Mesenchymal stem cell (in vitro differentiated cells and primary cell): ENCODE data around the gene NUDT1.
A peak's percentile ranks its signal among the peaks of the same experiment; 100 is the strongest.

Source experiments
- DNase-seq: peaks from one replicate; pipeline ENCODE4 v3.0.0-alpha.2; 2013
- H2AFZ ChIP-seq: one replicate; pipeline ENCODE4 v1.6.1; 2013; ENCODE audit warnings: low read depth, mild to moderate bottlenecking, control low read depth, inconsistent platforms, low read length, moderate library complexity
- H2AK5ac ChIP-seq: 2 replicates; pipeline ENCODE4 v1.6.1; 2013; ENCODE audit warnings: low read length, moderate library complexity, mild to moderate bottlenecking, inconsistent platforms; ENCODE audit not compliant: severe bottlenecking
- H2BK120ac ChIP-seq: one replicate; pipeline ENCODE4 v1.6.1; 2013; ENCODE audit warnings: low read depth, mild to moderate bottlenecking, inconsistent platforms, low read length, moderate library complexity
- H2BK12ac ChIP-seq, 2 experiments: one replicate each; pipeline ENCODE4 v1.6.1; 2013; ENCODE audit warnings: inconsistent platforms in 2 of 2, low read length in 2 of 2, mild to moderate bottlenecking in 2 of 2, moderate library complexity in 2 of 2, control low read depth in 1 of 2
- H2BK15ac ChIP-seq: one replicate; pipeline ENCODE4 v1.6.1; 2013; ENCODE audit warnings: mild to moderate bottlenecking, low read depth, inconsistent platforms; ENCODE audit not compliant: poor library complexity, severe bottlenecking
- H2BK5ac ChIP-seq: 2 replicates; pipeline ENCODE4 v1.6.1; 2013; ENCODE audit warnings: low read depth, mild to moderate bottlenecking, low read length, control low read depth, inconsistent platforms; ENCODE audit not compliant: poor library complexity, severe bottlenecking
- H3K14ac ChIP-seq, 2 experiments: one replicate each; pipeline ENCODE4 v1.6.1; 2013; ENCODE audit warnings: inconsistent platforms in 2 of 2, low read length in 2 of 2, control low read depth in 1 of 2, mild to moderate bottlenecking in 1 of 2, moderate library complexity in 1 of 2
- H3K18ac ChIP-seq, 2 experiments: one replicate each; pipeline ENCODE4 v1.6.1; 2013; ENCODE audit warnings: inconsistent platforms in 2 of 2, low read length in 2 of 2, control low read depth in 1 of 2, low read depth in 1 of 2, mild to moderate bottlenecking in 1 of 2
- H3K23ac ChIP-seq, 2 experiments: one replicate each; pipeline ENCODE4 v1.6.1; 2013; ENCODE audit warnings: inconsistent platforms in 2 of 2, low read length in 2 of 2, mild to moderate bottlenecking in 2 of 2, moderate library complexity in 2 of 2, control low read depth in 1 of 2
- H3K27ac ChIP-seq: 2 replicates; pipeline ENCODE4 v1.5.1; 2013; ENCODE audit warnings: mild to moderate bottlenecking, moderate library complexity, low read length, control low read depth, inconsistent platforms; ENCODE audit not compliant: poor library complexity, severe bottlenecking
- H3K27me3 ChIP-seq, 2 experiments: 2 replicates each; pipeline versions ENCODE4 v1.6.1 to v1.7.0; 2013; ENCODE audit warnings: low read length in 2 of 2, mild to moderate bottlenecking in 2 of 2, moderate library complexity in 2 of 2, control low read depth in 1 of 2, inconsistent platforms in 1 of 2; ENCODE audit not compliant: control insufficient read depth in 1 of 2, insufficient read depth in 1 of 2
- H3K36me3 ChIP-seq, 2 experiments: 2 replicates each; pipeline versions ENCODE4 v1.6.1 to v1.7.0; 2013; ENCODE audit warnings: low read length in 2 of 2, control low read depth in 1 of 2, inconsistent platforms in 1 of 2, low read depth in 1 of 2, mild to moderate bottlenecking in 1 of 2; ENCODE audit not compliant: insufficient read depth in 2 of 2, control insufficient read depth in 1 of 2
- H3K4ac ChIP-seq, 2 experiments: one replicate each; pipeline ENCODE4 v1.6.1; 2013; ENCODE audit warnings: inconsistent platforms in 2 of 2, low read length in 2 of 2, mild to moderate bottlenecking in 2 of 2, moderate library complexity in 2 of 2, control low read depth in 1 of 2, low read depth in 1 of 2
- H3K4me1 ChIP-seq: 2 replicates; pipeline ENCODE4 v1.6.1; 2013; ENCODE audit warnings: low read depth, low read length, control low read depth; ENCODE audit not compliant: control insufficient read depth, insufficient read depth
- H3K4me2 ChIP-seq: 2 replicates; pipeline ENCODE4 v1.6.1; 2013; ENCODE audit warnings: low read length, mild to moderate bottlenecking, inconsistent platforms; ENCODE audit not compliant: poor library complexity, severe bottlenecking
- H3K4me3 ChIP-seq, 2 experiments: 2 replicates each; pipeline versions ENCODE4 v1.5.1 to v1.7.0; 2013; ENCODE audit warnings: low read length in 2 of 2, mild to moderate bottlenecking in 2 of 2, control low read depth in 1 of 2, low read depth in 1 of 2; ENCODE audit not compliant: insufficient read depth in 1 of 2
- H3K79me1 ChIP-seq: replicated peaks from 2 replicates; pipeline ENCODE4 v1.6.1; 2013; ENCODE audit warnings: mild to moderate bottlenecking, control low read depth, low read length, inconsistent platforms; ENCODE audit not compliant: poor library complexity, severe bottlenecking
- H3K9ac ChIP-seq: 2 replicates; pipeline ENCODE4 v1.7.0; 2013; ENCODE audit warnings: mild to moderate bottlenecking, low read length, moderate library complexity
- H3K9me3 ChIP-seq: 2 replicates; pipeline ENCODE4 v1.7.0; 2013; ENCODE audit warnings: mild to moderate bottlenecking, low read length; ENCODE audit not compliant: control insufficient read depth
- H4K8ac ChIP-seq: one replicate; pipeline ENCODE4 v1.6.1; 2013; ENCODE audit warnings: inconsistent platforms, mild to moderate bottlenecking, low read length, moderate library complexity
- H4K91ac ChIP-seq: one replicate; pipeline ENCODE4 v1.6.1; 2013; ENCODE audit warnings: mild to moderate bottlenecking, low read length, inconsistent platforms
- WGBS: methylation state at CpG from one replicate; pipeline ENCODE4 v1.1.7; 2013; ENCODE audit warnings: mixed read lengths; 5-methylcytosine and 5-hydroxymethylcytosine counted together

NUDT1 gene

GRCh38 chr7:2275101-2275500 lies 33.1 kb downstream of the NUDT1 start:
- H3K36me3 ChIP-seq, result peaks cover 39 to 57% of the 10 kb centered on the region in 2 experiments
- H3K4me1 ChIP-seq, result peaks cover 6% of the 10 kb centered on the region
- no peaks in the 10 kb centered on the region for H3K9me3 ChIP-seq
- no peak overlapping the region for H3K23ac ChIP-seq
- DNase-seq, result no peak
- no peak overlapping the region for H3K9ac ChIP-seq
- H3K4me3 ChIP-seq, result no peak overlapping the region
- H3K18ac ChIP-seq, result no peak overlapping the region
- H3K4ac ChIP-seq, result no peak overlapping the region
- H3K4me2 ChIP-seq, result no peak overlapping the region
- no peak overlapping the region for H4K8ac ChIP-seq
- WGBS, result 94% methylated on average over 18 of the region's 18 CpGs
- H3K79me1 ChIP-seq, result peaks cover 19% of the 10 kb centered on the region
- no peak overlapping the region for H2AFZ ChIP-seq
- H2AK5ac ChIP-seq, result no peak overlapping the region
- peak overlapping the region; percentile 63 for H2BK15ac ChIP-seq
- no peak overlapping the region for H2BK5ac ChIP-seq
- no peak overlapping the region for H2BK120ac ChIP-seq
- H3K27ac ChIP-seq, result no peak overlapping the region
- H4K91ac ChIP-seq, result no peak overlapping the region
- no peaks in the 10 kb centered on the region for H3K27me3 ChIP-seq
- H3K14ac ChIP-seq, result no peak overlapping the region
- H2BK12ac ChIP-seq, result no peak overlapping the region

- Histone ChIP-seq H3K4me3 (no peak overlapping the region), H3K4me1 (no peaks in the 10 kb centered on the region), H3K27me3 (no peaks in the 10 kb centered on the region), H2BK5ac (no peak overlapping the region), H3K4ac (no peak overlapping the region), H2AFZ (no peak overlapping the region), H3K27ac (no peak overlapping the region), H2BK12ac (no peak overlapping the region), H3K79me1 (peaks cover 17% of the 10 kb centered on the region), H4K91ac (peak overlapping the region; percentile 7), H2BK120ac (no peak overlapping the region), H2BK15ac (no peak overlapping the region), H4K8ac (no peak overlapping the region), H3K18ac (no peak overlapping the region), H3K9me3 (no peaks in the 10 kb centered on the region), H2AK5ac (no peak overlapping the region), H3K14ac (no peak overlapping the region), H3K36me3 (peaks cover 32 to 49% of the 10 kb centered on the region in 2 experiments), H3K9ac (no peak overlapping the region), H3K23ac (no peak overlapping the region), H3K4me2 (no peak overlapping the region)
- 95% methylated on average over 18 of the region's 18 CpGs for WGBS
- no peak for DNase-seq
Observed at GRCh38 chr7:2276107-2276506, 34.1 kb downstream of the NUDT1 start.

DNA sequence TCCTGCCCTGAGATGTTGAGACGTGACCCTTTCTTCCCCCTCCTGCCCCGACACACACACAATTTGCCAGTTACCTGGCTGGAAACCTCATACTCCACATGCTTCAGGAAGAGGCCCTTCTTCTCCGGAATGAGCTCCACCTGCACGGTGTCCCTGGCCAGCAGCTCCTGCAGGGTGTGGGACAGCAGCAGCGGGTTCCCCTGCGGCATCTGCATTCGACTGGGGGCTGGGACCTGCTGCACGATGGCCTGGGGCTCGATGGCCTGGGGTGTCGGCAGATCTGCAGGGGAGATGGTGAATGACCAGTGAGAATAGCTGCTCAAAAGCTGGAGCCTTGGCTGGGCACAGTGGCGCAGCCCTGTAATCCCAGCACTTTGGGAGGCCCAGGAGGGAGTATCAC lies 36.0 kb downstream of the NUDT1 start:
- Histone ChIP-seq H3K27me3 (no peaks in the 10 kb centered on the region), H3K18ac (no peak overlapping the region), H2BK120ac (no peak overlapping the region), H2AK5ac (no peak overlapping the region), H3K4me3 (no peak overlapping the region), H3K4me2 (no peak overlapping the region), H3K27ac (no peak overlapping the region), H3K36me3 (peaks cover 26 to 40% of the 10 kb centered on the region in 2 experiments), H3K79me1 (peaks cover 22% of the 10 kb centered on the region), H2BK15ac (no peak overlapping the region), H4K8ac (no peak overlapping the region), H2BK12ac (no peak overlapping the region), H3K9ac (no peak overlapping the region), H3K23ac (no peak overlapping the region), H2AFZ (no peak overlapping the region), H4K91ac (no peak overlapping the region), H3K4me1 (peaks cover under 1% of the 10 kb centered on the region), H3K14ac (no peak overlapping the region), H3K4ac (no peak overlapping the region), H2BK5ac (no peak overlapping the region), H3K9me3 (no peaks in the 10 kb centered on the region)
- 96% methylated on average over 11 of the region's 11 CpGs for WGBS
- no peak for DNase-seq

GRCh38 chr7:2279896-2280295 lies 37.9 kb downstream of the NUDT1 start:
- no peak overlapping the region for H2BK120ac ChIP-seq
- H3K18ac ChIP-seq, result no peak overlapping the region
- H3K79me1 ChIP-seq, result peaks cover 30% of the 10 kb centered on the region
- peaks cover 14 to 32% of the 10 kb centered on the region in 2 experiments for H3K36me3 ChIP-seq
- no peak overlapping the region for H2BK15ac ChIP-seq
- no peak overlapping the region for H2BK5ac ChIP-seq
- H3K4ac ChIP-seq, result no peak overlapping the region
- no peak overlapping the region for H3K4me2 ChIP-seq
- H2AFZ ChIP-seq, result no peak overlapping the region
- H4K91ac ChIP-seq, result no peak overlapping the region
- no peak overlapping the region for H2BK12ac ChIP-seq
- no peak overlapping the region for H2AK5ac ChIP-seq
- no peak overlapping the region for H3K27ac ChIP-seq
- no peak overlapping the region for H3K14ac ChIP-seq
- H3K4me1 ChIP-seq, result peaks cover 6% of the 10 kb centered on the region
- no peak overlapping the region for H3K9ac ChIP-seq
- H4K8ac ChIP-seq, result no peak overlapping the region
- no peak for DNase-seq
- no peak overlapping the region for H3K4me3 ChIP-seq
- H3K9me3 ChIP-seq, result no peaks in the 10 kb centered on the region
- H3K23ac ChIP-seq, result no peak overlapping the region
- WGBS, result 94% methylated on average over 2 of the region's 4 CpGs
- no peaks in the 10 kb centered on the region for H3K27me3 ChIP-seq
